Panc1 (cell line): ENCODE results near the gene ARHGAP4.

Experiments used
- POLR2AphosphoS5 ChIP-seq: IDR thresholded peaks from 2 replicates; pipeline ENCODE4 v1.6.1; 2012; ENCODE audit warnings: mild to moderate bottlenecking, low read depth, low read length, moderate library complexity
- SIN3A ChIP-seq: IDR thresholded peaks from 2 replicates; pipeline ENCODE4 v1.6.1; 2012; ENCODE audit warnings: low read depth, mild to moderate bottlenecking, low read length, moderate library complexity, borderline replicate concordance; ENCODE audit not compliant: insufficient read depth
- TCF7L2 ChIP-seq: IDR thresholded peaks from 2 replicates; pipeline ENCODE4 v1.6.1; 2011; ENCODE audit warnings: mild to moderate bottlenecking, low read depth, low read length, inconsistent platforms
- TF ChIP-seq, protein P1 (sequence below): fragments of 450-650 bp; IDR thresholded peaks from 2 replicates; pipeline ENCODE4 v1.5.1; 2017; ENCODE audit warnings: mild to moderate bottlenecking
- TF ChIP-seq, protein P2 (sequence below), 2 experiments: IDR thresholded peaks; 2 replicates each; pipeline ENCODE4 v1.6.1; 2011 to 2012; ENCODE audit warnings: low read depth in 2 of 2, control low read depth in 1 of 2, low read length in 1 of 2, mild to moderate bottlenecking in 1 of 2, moderate library complexity in 1 of 2; ENCODE audit not compliant: insufficient read depth in 1 of 2

DNA sequence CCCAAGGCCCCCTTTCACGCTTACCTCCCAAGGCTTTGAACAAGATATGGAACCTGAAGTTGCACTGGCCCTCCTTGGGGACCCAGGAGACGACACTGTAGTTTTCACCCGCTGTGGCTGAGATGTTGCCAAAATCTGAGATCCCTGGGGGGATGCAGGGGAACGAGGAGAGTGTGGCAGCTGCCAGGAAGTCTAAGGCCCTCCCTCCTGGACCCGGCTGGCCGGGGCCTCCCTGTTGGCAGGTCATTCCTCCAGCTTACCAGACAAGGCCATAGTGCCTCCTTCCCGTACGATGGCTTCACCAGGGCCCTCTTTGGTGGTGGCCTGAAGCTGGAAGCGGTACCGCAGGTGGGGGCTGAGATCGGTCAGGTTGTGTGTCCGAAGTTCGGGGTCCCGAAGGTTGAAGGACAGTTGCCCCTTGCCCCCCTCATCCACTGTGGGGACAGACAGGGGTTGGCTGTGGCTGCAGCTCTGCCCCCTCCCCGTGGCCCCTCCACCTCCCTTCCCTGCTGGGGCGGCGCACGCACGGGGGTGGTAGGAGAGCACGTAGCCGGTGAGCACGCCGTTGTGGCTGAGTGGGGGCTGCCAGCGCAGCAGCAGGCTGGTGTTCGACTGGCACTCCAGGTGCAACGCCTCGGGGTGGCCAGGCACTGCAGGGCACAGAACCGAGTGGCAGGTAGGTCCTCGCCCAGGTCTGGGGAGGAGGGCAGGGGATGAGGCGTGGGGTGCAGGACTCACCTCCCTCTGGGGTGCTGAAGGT is 61.3 kb downstream of the ARHGAP4 start:
- TF ChIP-seq, protein P1, sequence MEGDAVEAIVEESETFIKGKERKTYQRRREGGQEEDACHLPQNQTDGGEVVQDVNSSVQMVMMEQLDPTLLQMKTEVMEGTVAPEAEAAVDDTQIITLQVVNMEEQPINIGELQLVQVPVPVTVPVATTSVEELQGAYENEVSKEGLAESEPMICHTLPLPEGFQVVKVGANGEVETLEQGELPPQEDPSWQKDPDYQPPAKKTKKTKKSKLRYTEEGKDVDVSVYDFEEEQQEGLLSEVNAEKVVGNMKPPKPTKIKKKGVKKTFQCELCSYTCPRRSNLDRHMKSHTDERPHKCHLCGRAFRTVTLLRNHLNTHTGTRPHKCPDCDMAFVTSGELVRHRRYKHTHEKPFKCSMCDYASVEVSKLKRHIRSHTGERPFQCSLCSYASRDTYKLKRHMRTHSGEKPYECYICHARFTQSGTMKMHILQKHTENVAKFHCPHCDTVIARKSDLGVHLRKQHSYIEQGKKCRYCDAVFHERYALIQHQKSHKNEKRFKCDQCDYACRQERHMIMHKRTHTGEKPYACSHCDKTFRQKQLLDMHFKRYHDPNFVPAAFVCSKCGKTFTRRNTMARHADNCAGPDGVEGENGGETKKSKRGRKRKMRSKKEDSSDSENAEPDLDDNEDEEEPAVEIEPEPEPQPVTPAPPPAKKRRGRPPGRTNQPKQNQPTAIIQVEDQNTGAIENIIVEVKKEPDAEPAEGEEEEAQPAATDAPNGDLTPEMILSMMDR: no peak
- TF ChIP-seq SIN3A (no peak), POLR2AphosphoS5 (no peak), TCF7L2 (no peak)
- TF ChIP-seq, protein P2, sequence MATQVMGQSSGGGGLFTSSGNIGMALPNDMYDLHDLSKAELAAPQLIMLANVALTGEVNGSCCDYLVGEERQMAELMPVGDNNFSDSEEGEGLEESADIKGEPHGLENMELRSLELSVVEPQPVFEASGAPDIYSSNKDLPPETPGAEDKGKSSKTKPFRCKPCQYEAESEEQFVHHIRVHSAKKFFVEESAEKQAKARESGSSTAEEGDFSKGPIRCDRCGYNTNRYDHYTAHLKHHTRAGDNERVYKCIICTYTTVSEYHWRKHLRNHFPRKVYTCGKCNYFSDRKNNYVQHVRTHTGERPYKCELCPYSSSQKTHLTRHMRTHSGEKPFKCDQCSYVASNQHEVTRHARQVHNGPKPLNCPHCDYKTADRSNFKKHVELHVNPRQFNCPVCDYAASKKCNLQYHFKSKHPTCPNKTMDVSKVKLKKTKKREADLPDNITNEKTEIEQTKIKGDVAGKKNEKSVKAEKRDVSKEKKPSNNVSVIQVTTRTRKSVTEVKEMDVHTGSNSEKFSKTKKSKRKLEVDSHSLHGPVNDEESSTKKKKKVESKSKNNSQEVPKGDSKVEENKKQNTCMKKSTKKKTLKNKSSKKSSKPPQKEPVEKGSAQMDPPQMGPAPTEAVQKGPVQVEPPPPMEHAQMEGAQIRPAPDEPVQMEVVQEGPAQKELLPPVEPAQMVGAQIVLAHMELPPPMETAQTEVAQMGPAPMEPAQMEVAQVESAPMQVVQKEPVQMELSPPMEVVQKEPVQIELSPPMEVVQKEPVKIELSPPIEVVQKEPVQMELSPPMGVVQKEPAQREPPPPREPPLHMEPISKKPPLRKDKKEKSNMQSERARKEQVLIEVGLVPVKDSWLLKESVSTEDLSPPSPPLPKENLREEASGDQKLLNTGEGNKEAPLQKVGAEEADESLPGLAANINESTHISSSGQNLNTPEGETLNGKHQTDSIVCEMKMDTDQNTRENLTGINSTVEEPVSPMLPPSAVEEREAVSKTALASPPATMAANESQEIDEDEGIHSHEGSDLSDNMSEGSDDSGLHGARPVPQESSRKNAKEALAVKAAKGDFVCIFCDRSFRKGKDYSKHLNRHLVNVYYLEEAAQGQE (IDR thresholded peaks at IDR 0.05; ENCODE audit: insufficient read depth in 1 of 2, low read depth in 2 of 2, low read length in 1 of 2): no peak
